ENCODE measurements around the gene SMIM30.

- no peak for TF ChIP-seq JUND (IDR thresholded peaks at IDR 0.05; ENCODE audit: low read length)
- TF ChIP-seq CTCF (IDR thresholded peaks at IDR 0.05; ENCODE audit: control extremely low read depth in 1 of 3, insufficient read depth in 1 of 3, low read depth in 1 of 3, low read length in 3 of 3), result no peak
- no peak for TF ChIP-seq EP300 (IDR thresholded peaks at IDR 0.05; ENCODE audit: borderline replicate concordance in 1 of 2, low read depth in 2 of 2, low read length in 2 of 2)
- TF ChIP-seq POLR2A (IDR thresholded peaks at IDR 0.05; ENCODE audit: control extremely low read depth in 1 of 2, low read depth in 2 of 2, low read length in 2 of 2), result no peak
Observed at GRCh38 chr7:113084496-113085172, 33.7 kb downstream of the SMIM30 start.

Measured in H1 (cell line).